HepG2 (cell line): ENCODE measurements around the gene ESPN. TPM values are rescaled to one million over a fixed set of nuclear protein-coding genes. Genes with fewer than 3 reads are reported as not detected.

Source experiments
- ATF5 ChIP-seq: sonication (generic); formaldehyde crosslinking; IDR thresholded peaks from 2 replicates; pipeline ENCODE4 v1.4.0; 2020; ENCODE audit warnings: mild to moderate bottlenecking, low read depth, missing genetic modification reagents
- DMAP1 ChIP-seq: IDR thresholded peaks from 2 replicates; pipeline ENCODE4 v1.6.1; 2016
- DMTF1 ChIP-seq: sonication (generic); formaldehyde crosslinking; IDR thresholded peaks from 2 replicates; pipeline ENCODE4 v1.4.0; 2020; ENCODE audit warnings: mild to moderate bottlenecking, missing genetic modification reagents
- DRAP1 ChIP-seq: IDR thresholded peaks from 2 replicates; pipeline ENCODE4 v1.6.1; 2016; ENCODE audit warnings: missing genetic modification reagents, missing compliant biosample characterization
- GATA4 ChIP-seq: sonication (generic); IDR thresholded peaks from 2 replicates; pipeline ENCODE4 v1.6.1; 2016; ENCODE audit warnings: antibody characterized with exemption, low read depth, borderline replicate concordance
- GMEB2 ChIP-seq: IDR thresholded peaks from 2 replicates; pipeline ENCODE4 v1.6.1; 2016; ENCODE audit warnings: missing biosample characterization, missing genetic modification reagents, low read depth
- KLF6 ChIP-seq: IDR thresholded peaks from 2 replicates; pipeline ENCODE4 v1.8.0; 2016; ENCODE audit warnings: missing biosample characterization, missing genetic modification reagents
- LCORL ChIP-seq, 2 experiments: fragments of 450-650 bp in 1 of 2; sonication (generic) in 1 of 2; formaldehyde crosslinking in 1 of 2; IDR thresholded peaks; 2 replicates each; pipeline versions ENCODE4 v1.5.0 to v1.6.1; 2017 to 2020; ENCODE audit warnings: antibody characterized with exemption in 1 of 2, missing genetic modification reagents in 1 of 2
- MAZ ChIP-seq, 2 experiments: sonication (generic) in 1 of 2; formaldehyde crosslinking in 1 of 2; IDR thresholded peaks; 2 replicates each; pipeline versions ENCODE4 v1.5.0 to v1.6.1; 2012 to 2020; ENCODE audit warnings: low read depth in 2 of 2, mild to moderate bottlenecking in 2 of 2, borderline replicate concordance in 1 of 2, improper control_type of control experiment in 1 of 2, low read length in 1 of 2, missing genetic modification reagents in 1 of 2, moderate library complexity in 1 of 2
- MNT ChIP-seq: fragments of 450-650 bp; IDR thresholded peaks from 2 replicates; pipeline ENCODE4 v1.6.1; 2016
- POLR2AphosphoS5 ChIP-seq: IDR thresholded peaks from 2 replicates; pipeline ENCODE4 v1.6.1; 2012; ENCODE audit warnings: low read depth, low read length
- SALL1 ChIP-seq: sonication (generic); formaldehyde crosslinking; IDR thresholded peaks from 2 replicates; pipeline ENCODE4 v1.8.0; 2022; ENCODE audit warnings: mild to moderate bottlenecking, missing genetic modification reagents
- SNAPC5 ChIP-seq: sonication (generic); formaldehyde crosslinking; IDR thresholded peaks from 2 replicates; pipeline ENCODE4 v1.8.1; 2023; ENCODE audit warnings: mild to moderate bottlenecking, missing genetic modification reagents, borderline replicate concordance
- THAP7 ChIP-seq: sonication (generic); formaldehyde crosslinking; IDR thresholded peaks from 2 replicates; pipeline ENCODE4 v1.8.1; 2023; ENCODE audit warnings: mild to moderate bottlenecking, missing genetic modification reagents
- ZMAT3 ChIP-seq: sonication (generic); formaldehyde crosslinking; conservative IDR thresholded peaks from 2 replicates; pipeline ENCODE4 v1.7.0; 2021; ENCODE audit warnings: missing genetic modification reagents
- ZNF12 ChIP-seq: sonication (generic); formaldehyde crosslinking; IDR thresholded peaks from 2 replicates; pipeline ENCODE4 v1.5.0; 2020; ENCODE audit warnings: missing genetic modification reagents
- ZNF275 ChIP-seq: sonication (generic); formaldehyde crosslinking; IDR thresholded peaks from 2 replicates; pipeline ENCODE4 v1.8.0; 2022; ENCODE audit warnings: missing genetic modification reagents, mild to moderate bottlenecking, inconsistent platforms, borderline replicate concordance
- polyA plus RNA-seq, 8 experiments: library from polyadenylated mRNA; depleted of rRNA in 3 of 8; stranded (reverse) in 7 of 8; unstranded in 1 of 8; fragments of >200 nt; fragmentation: Illumina TruSeq in 4 of 8; extraction: Trizol in 4 of 8; gene quantifications; 2 replicates each; pipeline versions ENCODE4 v1.2.1 to v1.2.3, GENCODE V29; 2011 to 2016; ENCODE audit warnings: low read depth in 4 of 8, missing spikeins in 1 of 8, mixed read lengths in 1 of 8; ENCODE audit not compliant: insufficient read depth in 1 of 8
- total RNA-seq, 5 experiments: library from RNA; depleted of rRNA; stranded (reverse); fragments of >200 nt; fragmentation: Illumina TruSeq; extraction: Trizol; gene quantifications; 2 replicates each; pipeline ENCODE4 v1.2.3, GENCODE V29; 2016; ENCODE audit warnings: low read depth in 1 of 5

The ESPN gene
- total and polyA plus RNA-seq, 2 of the 13 experiments (the other 11 are each of a cell fraction or from before 2014, with no cell fraction given) = 48.6 to 54.2 TPM

GRCh38 chr1:6393400-6394187 lies 31.0 kb upstream of the ESPN start, which contains the start of gene ACOT7 (continued):
- TF ChIP-seq DMTF1 (CRISPR knock-in tag) = no peak
- no peak for TF ChIP-seq GMEB2 (CRISPR knock-in tag)
- no peak for TF ChIP-seq THAP7 (CRISPR knock-in tag)
- peak; percentile 84 for TF ChIP-seq ZMAT3
- 0 out of 2 replicates have a peak, but pooled peaks have one; percentile 59 for TF ChIP-seq SNAPC5
- TF ChIP-seq ZNF275 (CRISPR knock-in tag) = 0 out of 2 replicates have a peak, but pooled peaks have one; percentile 58
- peak; percentile 68; the same call in 1 of the 2 replicates for TF ChIP-seq DRAP1 (CRISPR knock-in tag)
- no peak for TF ChIP-seq ZNF12 (CRISPR knock-in tag)
- TF ChIP-seq KLF6 (CRISPR knock-in tag) = peak; percentile 57; the same call in 1 of the 2 replicates
- no peak for TF ChIP-seq LCORL (IDR thresholded peaks at IDR 0.05)
- TF ChIP-seq LCORL (CRISPR knock-in tag; IDR thresholded peaks at IDR 0.05) = peak; percentile 42; the same call in 1 of the 2 replicates
- peak; percentile 55; the same call in 1 of the 2 replicates for TF ChIP-seq SALL1
- no peak for TF ChIP-seq ATF5 (CRISPR knock-in tag)
- no peak; the same call in 1 of the 2 replicates for TF ChIP-seq MAZ (IDR thresholded peaks at IDR 0.05; ENCODE audit: borderline replicate concordance, low read depth, low read length)
- TF ChIP-seq MAZ (CRISPR knock-in tag; IDR thresholded peaks at IDR 0.05; ENCODE audit: low read depth) = no peak
- peak; percentile 48 for TF ChIP-seq POLR2AphosphoS5
- TF ChIP-seq GATA4 = 0 out of 2 replicates have a peak, but pooled peaks have one; percentile 6
- peak; percentile 74; the same call in 1 of the 2 replicates for TF ChIP-seq DMAP1 (CRISPR knock-in tag)
- peak; percentile 41; the same call in 1 of the 2 replicates for TF ChIP-seq MNT
